H1 (cell line): ENCODE measurements around the gene SOX4. TPM values are rescaled to one million over a fixed set of nuclear protein-coding genes. Genes with fewer than 3 reads are reported as not detected.
A peak's percentile ranks its signal among the peaks of the same experiment; 100 is the strongest.

Experiments used
- CTCF ChIP-seq, 3 experiments: IDR thresholded peaks; 1 replicate in 2 of 3; 2 replicates in 1 of 3; pipeline versions ENCODE4 v1.5.1 to v1.6.1; 2011; ENCODE audit warnings: low read length in 3 of 3, mild to moderate bottlenecking in 3 of 3, inconsistent platforms in 2 of 3, low read depth in 1 of 3, moderate library complexity in 1 of 3; ENCODE audit not compliant: insufficient read depth in 1 of 3; ENCODE audit errors: control extremely low read depth in 1 of 3
- HDAC6 ChIP-seq: IDR thresholded peaks from one replicate; pipeline ENCODE4 v1.7.1; 2012; ENCODE audit warnings: low read depth, mild to moderate bottlenecking, inconsistent platforms, low read length, moderate library complexity
- MAX ChIP-seq: IDR thresholded peaks from 2 replicates; pipeline ENCODE4 v1.6.1; 2012; ENCODE audit warnings: inconsistent platforms
- TAF1 ChIP-seq: IDR thresholded peaks from 2 replicates; pipeline ENCODE4 v1.6.1; 2011; ENCODE audit warnings: mild to moderate bottlenecking, low read depth, low read length
- polyA plus RNA-seq, 7 experiments: library from polyadenylated mRNA; depleted of rRNA in 3 of 7; stranded (reverse) in 5 of 7; unstranded in 2 of 7; fragments of >200 nt in 5 of 7; fragments of 200-250 nt in 2 of 7; gene quantifications; 1 replicate in 5 of 7; 2 replicates in 1 of 7; 4 replicates in 1 of 7; pipeline versions ENCODE4 v1.2.1 to v1.2.3, GENCODE V29; 2011 to 2013; ENCODE audit warnings: missing spikeins in 2 of 7, mixed read lengths in 2 of 7
- total RNA-seq: library from RNA; stranded (reverse); fragmentation: NEBNext Ultra II Directional; extraction: Animal tissue kit (Norgen Biotek cat#: 25700); gene quantifications from 2 replicates; pipeline ENCODE4 v1.2.1, GENCODE V29; 2021

SOX4 gene
- total and polyA plus RNA-seq, 2 of the 8 experiments (the other 6 are each of a cell fraction or from before 2014, with no cell fraction given): 14.1 to 169 TPM

GRCh38 chr6:21595285-21596144 lies 2.0 kb downstream of the SOX4 start (continued):
- peak in 1 of 3 experiments; percentile 2; a peak in 1 of 4 replicates for TF ChIP-seq CTCF (IDR thresholded peaks at IDR 0.05; ENCODE audit: control extremely low read depth in 1 of 3, insufficient read depth in 1 of 3, low read depth in 1 of 3, low read length in 3 of 3)
- TF ChIP-seq TAF1: peak; percentile 15; the same call in 1 of the 2 replicates
- no peak for TF ChIP-seq HDAC6
- peak; percentile 42; the same call in 1 of the 2 replicates for TF ChIP-seq MAX
